ENCODE measurements around the gene PRIM2.
A peak's percentile ranks its signal among the peaks of the same experiment; 100 is the strongest.
"Not testable (repeated sequence)": the region's sequence is repeated elsewhere in the genome, so short reads cannot be mapped to it uniquely, and the experiment has no call there.

PRIM2 gene

GRCh38 chr6:57618959-57619358 is 301.5 kb downstream of the PRIM2 start:
- H3K9me3 ChIP-seq; H3K4me3 ChIP-seq (ENCODE audit: low read depth, low read length); H3K27me3 ChIP-seq; H3K4me1 ChIP-seq; H3K36me3 ChIP-seq; DNase-seq: not testable (repeated sequence)

- H3K4me1 ChIP-seq: not testable (repeated sequence)
Measured at GRCh38 chr6:57631773-57632172, 314.3 kb downstream of the PRIM2 start.

GRCh38 chr6:57658526-57658925 is 341.1 kb downstream of the PRIM2 start:
- not testable (repeated sequence) for H3K4me1 ChIP-seq; DNase-seq; H3K4me3 ChIP-seq (ENCODE audit: low read depth, low read length); H3K9me3 ChIP-seq; H3K36me3 ChIP-seq; H3K27me3 ChIP-seq

More at GRCh38 chr6:57631773-57632172, 314.3 kb downstream of the PRIM2 start:
- H3K27me3 ChIP-seq; H3K4me3 ChIP-seq (ENCODE audit: low read depth, low read length); H3K9me3 ChIP-seq; H3K36me3 ChIP-seq; DNase-seq: not testable (repeated sequence)

GRCh38 chr6:57659794-57660193 is 342.4 kb downstream of the PRIM2 start:
- not testable (repeated sequence) for H3K27me3 ChIP-seq; H3K4me3 ChIP-seq (ENCODE audit: low read depth, low read length); H3K4me1 ChIP-seq; DNase-seq; H3K36me3 ChIP-seq; H3K9me3 ChIP-seq

- H3K36me3 ChIP-seq: not testable (repeated sequence)
Measured at GRCh38 chr6:57660940-57661339, 343.5 kb downstream of the PRIM2 start.

GRCh38 chr6:57668108-57668507 is 350.7 kb downstream of the PRIM2 start:
- not testable (repeated sequence) for DNase-seq; H3K36me3 ChIP-seq; H3K4me3 ChIP-seq (ENCODE audit: low read depth, low read length); H3K4me1 ChIP-seq; H3K27me3 ChIP-seq; H3K9me3 ChIP-seq

More at GRCh38 chr6:57660940-57661339, 343.5 kb downstream of the PRIM2 start:
- not testable (repeated sequence) for H3K4me3 ChIP-seq (ENCODE audit: low read depth, low read length); DNase-seq; H3K27me3 ChIP-seq; H3K9me3 ChIP-seq; H3K4me1 ChIP-seq

GRCh38 chr6:57671237-57671636 is 353.8 kb downstream of the PRIM2 start:
- H3K9me3 ChIP-seq; H3K4me1 ChIP-seq; H3K4me3 ChIP-seq (ENCODE audit: low read depth, low read length); H3K36me3 ChIP-seq; H3K27me3 ChIP-seq; DNase-seq: not testable (repeated sequence)

- H3K4me3 ChIP-seq (ENCODE audit: low read depth, low read length); H3K27me3 ChIP-seq; H3K36me3 ChIP-seq; H3K9me3 ChIP-seq; H3K4me1 ChIP-seq: not testable (repeated sequence)
- peak; percentile 40 for TF ChIP-seq CTCF (IDR thresholded peaks at IDR 0.05; ENCODE audit: low read depth, low read length)
- peak; percentile 14 for DNase-seq
Measured at GRCh38 chr6:57671937-57672627, 354.7 kb downstream of the PRIM2 start.

- H3K27me3 ChIP-seq; H3K4me3 ChIP-seq (ENCODE audit: low read depth, low read length); H3K36me3 ChIP-seq; H3K9me3 ChIP-seq; H3K4me1 ChIP-seq: not testable (repeated sequence)
- TF ChIP-seq CTCF (IDR thresholded peaks at IDR 0.05; ENCODE audit: low read depth, low read length): peak; percentile 27; the same call in 1 of the 2 replicates
- peak; percentile 13 for DNase-seq
Measured at GRCh38 chr6:57673281-57673680, 355.9 kb downstream of the PRIM2 start.

GRCh38 chr6:57675386-57675785 is 358.0 kb downstream of the PRIM2 start:
- H3K4me3 ChIP-seq (ENCODE audit: low read depth, low read length); H3K27me3 ChIP-seq; H3K36me3 ChIP-seq; H3K9me3 ChIP-seq; H3K4me1 ChIP-seq; DNase-seq: not testable (repeated sequence)

- H3K4me3 ChIP-seq (ENCODE audit: low read depth, low read length); H3K27me3 ChIP-seq; H3K36me3 ChIP-seq; DNase-seq; H3K9me3 ChIP-seq; H3K4me1 ChIP-seq: not testable (repeated sequence)
Measured at GRCh38 chr6:57696382-57696781, 379.0 kb downstream of the PRIM2 start.
